GM20000 (cell line): ENCODE results near the gene CCNB1IP1.
"Not testable (repeated sequence)": the region's sequence is repeated elsewhere in the genome, so short reads cannot be mapped to it uniquely, and the experiment has no call there.

ENCODE experiments used
- DNase-seq: peaks from one replicate; pipeline ENCODE4 v3.0.0; 2012; ENCODE audit warnings: low spot score
- CTCF ChIP-seq: IDR thresholded peaks from 2 replicates; pipeline ENCODE4 v1.5.1; 2012; ENCODE audit warnings: mild to moderate bottlenecking, control low read depth; ENCODE audit errors: extremely low read depth, missing control alignments

The CCNB1IP1 gene

GRCh38 chr14:20375471-20375870, 42.4 kb upstream of the CCNB1IP1 start:
- DNase-seq = no peak
- no peak for TF ChIP-seq CTCF

GRCh38 chr14:20372796-20373195, 39.7 kb upstream of the CCNB1IP1 start:
- DNase-seq = no peak
- TF ChIP-seq CTCF = no peak

- no peak for DNase-seq
- TF ChIP-seq CTCF = no peak
Measured at GRCh38 chr14:20365928-20366327, 32.8 kb upstream of the CCNB1IP1 start.

GRCh38 chr14:20358474-20358873, 25.4 kb upstream of the CCNB1IP1 start:
- not testable (repeated sequence) for DNase-seq

GRCh38 chr14:20356422-20356821, 23.3 kb upstream of the CCNB1IP1 start:
- no peak for DNase-seq
- no peak for TF ChIP-seq CTCF

- no peak for DNase-seq
- TF ChIP-seq CTCF = no peak
Measured at GRCh38 chr14:20350860-20351259, 17.8 kb upstream of the CCNB1IP1 start.

GRCh38 chr14:20350282-20350681, 17.2 kb upstream of the CCNB1IP1 start:
- TF ChIP-seq CTCF = no peak
- DNase-seq = no peak

- no peak for DNase-seq
- no peak for TF ChIP-seq CTCF
Measured at GRCh38 chr14:20347747-20348146, 14.7 kb upstream of the CCNB1IP1 start.
